Coronary artery (tissue), 2 donors: Measurements from ENCODE around the gene WDPCP.
"Not testable (repeated sequence)": the region's sequence is repeated elsewhere in the genome, so short reads cannot be mapped to it uniquely, and the experiment has no call there.

Experiments used
- DNase-seq: peaks from one replicate; pipeline ENCODE4 v3.0.0-alpha.2; 2017; ENCODE audit warnings: low spot score
- H3K27ac ChIP-seq, 2 donors: fragments of 200-600 bp; sonication (generic); one replicate each; pipeline ENCODE4 v1.5.1; 2016 to 2019
- H3K4me3 ChIP-seq: fragments of 200-600 bp; sonication (generic); 2 replicates; pipeline ENCODE4 v1.5.1; 2016; ENCODE audit warnings: mild to moderate bottlenecking, moderate library complexity
- TF ChIP-seq, protein P1 (sequence below): fragments of 200-600 bp; sonication (generic); IDR thresholded peaks from one replicate; pipeline ENCODE4 v1.5.1; 2019; ENCODE audit warnings: antibody characterized with exemption

WDPCP gene

DNA sequence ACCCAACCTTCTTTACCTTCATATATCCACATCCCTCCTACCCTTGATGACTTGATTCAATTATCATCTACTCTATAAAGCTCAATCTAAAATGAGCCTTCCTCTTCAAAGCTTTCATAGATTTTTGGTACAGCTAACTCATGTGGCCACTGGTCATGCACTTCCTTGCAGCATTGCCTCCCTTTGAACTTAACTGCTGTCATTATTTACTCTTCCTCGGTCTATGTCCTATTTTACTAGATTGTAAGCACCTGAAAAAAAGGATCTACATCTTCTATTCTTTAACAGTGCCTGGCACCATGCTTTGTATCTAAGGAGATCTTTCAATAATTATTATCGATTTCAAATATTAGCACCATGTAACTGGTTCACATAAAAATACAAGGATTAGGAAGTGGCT, 31.1 kb upstream of the WDPCP start:
- no peak overlapping the region for H3K4me3 ChIP-seq
- TF ChIP-seq, protein P1, sequence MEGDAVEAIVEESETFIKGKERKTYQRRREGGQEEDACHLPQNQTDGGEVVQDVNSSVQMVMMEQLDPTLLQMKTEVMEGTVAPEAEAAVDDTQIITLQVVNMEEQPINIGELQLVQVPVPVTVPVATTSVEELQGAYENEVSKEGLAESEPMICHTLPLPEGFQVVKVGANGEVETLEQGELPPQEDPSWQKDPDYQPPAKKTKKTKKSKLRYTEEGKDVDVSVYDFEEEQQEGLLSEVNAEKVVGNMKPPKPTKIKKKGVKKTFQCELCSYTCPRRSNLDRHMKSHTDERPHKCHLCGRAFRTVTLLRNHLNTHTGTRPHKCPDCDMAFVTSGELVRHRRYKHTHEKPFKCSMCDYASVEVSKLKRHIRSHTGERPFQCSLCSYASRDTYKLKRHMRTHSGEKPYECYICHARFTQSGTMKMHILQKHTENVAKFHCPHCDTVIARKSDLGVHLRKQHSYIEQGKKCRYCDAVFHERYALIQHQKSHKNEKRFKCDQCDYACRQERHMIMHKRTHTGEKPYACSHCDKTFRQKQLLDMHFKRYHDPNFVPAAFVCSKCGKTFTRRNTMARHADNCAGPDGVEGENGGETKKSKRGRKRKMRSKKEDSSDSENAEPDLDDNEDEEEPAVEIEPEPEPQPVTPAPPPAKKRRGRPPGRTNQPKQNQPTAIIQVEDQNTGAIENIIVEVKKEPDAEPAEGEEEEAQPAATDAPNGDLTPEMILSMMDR = no peak
- no peak for DNase-seq
- H3K27ac ChIP-seq = no peak overlapping the region

DNA sequence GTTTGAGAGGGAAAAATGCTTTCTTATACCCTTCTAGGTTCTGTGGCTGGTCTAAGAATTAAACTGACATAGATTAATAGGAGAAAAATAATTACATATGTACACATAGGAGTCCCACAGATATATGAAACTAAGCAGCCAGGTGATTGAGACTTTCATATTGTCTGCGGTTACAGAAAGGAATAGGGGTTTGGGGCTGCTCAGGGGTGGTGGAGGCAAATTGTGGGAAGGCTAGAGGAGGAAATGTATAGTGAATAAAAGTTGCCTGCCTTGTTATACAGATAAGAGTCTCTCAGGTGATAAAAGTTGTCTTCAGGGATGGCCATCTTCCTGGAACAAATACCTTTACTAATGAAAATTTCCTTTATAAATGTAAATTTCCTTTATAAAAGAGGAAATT, 29.1 kb upstream of the WDPCP start:
- no peak for DNase-seq
- Histone ChIP-seq H3K4me3 (no peak overlapping the region), H3K27ac (no peak overlapping the region)
- TF ChIP-seq, protein P1 = no peak

DNA sequence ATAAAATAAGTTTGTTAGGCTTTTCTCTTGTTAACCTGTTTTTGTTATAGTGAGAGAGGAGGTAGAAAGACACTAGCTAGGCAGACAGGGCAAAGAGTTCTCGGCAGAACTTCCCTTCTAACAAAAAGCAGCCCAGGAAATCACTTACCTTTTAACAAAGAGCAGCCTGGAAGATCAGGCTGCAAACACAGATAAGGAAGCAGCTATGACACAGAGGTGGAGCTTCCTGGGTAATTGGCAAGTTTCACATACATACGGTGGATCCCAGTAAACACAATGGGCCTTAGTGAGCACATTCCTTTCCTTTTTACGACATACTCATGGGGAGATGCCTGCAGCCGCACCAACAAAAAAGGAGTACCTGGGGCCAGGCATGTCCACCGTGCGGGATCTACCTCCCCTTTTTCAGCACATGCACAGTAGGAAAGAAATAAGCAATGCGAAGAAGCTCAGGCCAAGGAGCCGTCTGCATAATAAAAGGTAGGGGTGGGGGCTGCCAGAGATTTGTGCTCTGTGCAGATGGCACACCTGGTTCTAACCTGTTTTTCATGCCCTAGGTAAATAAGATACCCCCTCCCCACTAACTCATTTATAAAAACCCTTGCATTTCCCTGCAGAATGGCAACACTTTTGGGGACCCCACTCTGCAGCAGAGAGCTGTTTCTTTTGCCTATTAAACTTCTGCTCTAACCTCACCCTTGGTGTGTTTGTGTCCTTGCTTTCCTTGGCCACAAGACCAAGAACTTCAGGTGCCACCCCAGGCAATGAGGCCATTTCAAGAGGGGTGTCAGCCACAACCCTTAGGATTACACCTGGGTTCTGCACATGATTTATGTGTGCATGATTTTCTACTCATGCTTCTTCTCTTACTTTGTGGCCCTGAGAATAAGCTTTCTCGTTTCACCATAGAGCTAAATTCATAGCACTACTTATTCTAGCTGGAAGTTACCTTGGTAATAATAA, 27.0 kb upstream of the WDPCP start:
- no peak for DNase-seq
- no peak overlapping the region for H3K27ac ChIP-seq

DNA sequence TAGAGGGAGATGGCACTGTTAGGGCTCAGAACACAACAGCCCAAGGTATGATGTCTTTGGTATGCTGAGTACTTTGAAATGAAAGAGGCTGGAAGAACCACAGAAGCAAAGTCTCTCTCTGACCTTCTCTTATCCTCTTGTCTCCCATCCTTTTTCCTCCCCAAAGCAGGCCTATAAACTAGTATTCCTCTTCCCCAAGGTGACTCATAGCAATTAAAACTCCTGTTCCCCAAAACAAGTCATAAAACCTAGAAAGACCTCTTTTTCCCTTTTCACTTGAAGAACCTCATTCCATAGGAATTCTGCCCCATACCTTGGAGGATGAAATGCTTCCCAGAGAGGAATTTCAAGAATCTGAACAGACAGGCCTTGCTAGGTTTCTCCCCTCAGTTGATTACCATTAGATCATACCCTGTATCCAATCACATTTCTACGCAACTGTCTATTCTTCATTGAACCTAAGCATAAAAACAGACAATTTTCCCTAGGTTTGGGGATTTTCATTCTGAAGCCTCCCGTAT, 26.2 kb upstream of the WDPCP start:
- TF ChIP-seq, protein P1 = no peak
- no peak overlapping the region for H3K27ac ChIP-seq
- no peak for DNase-seq
- no peak overlapping the region for H3K4me3 ChIP-seq

More for the DNA sequence above, 27.0 kb upstream of the WDPCP start:
- H3K4me3 ChIP-seq = no peak overlapping the region
- TF ChIP-seq, protein P1 = no peak

DNA sequence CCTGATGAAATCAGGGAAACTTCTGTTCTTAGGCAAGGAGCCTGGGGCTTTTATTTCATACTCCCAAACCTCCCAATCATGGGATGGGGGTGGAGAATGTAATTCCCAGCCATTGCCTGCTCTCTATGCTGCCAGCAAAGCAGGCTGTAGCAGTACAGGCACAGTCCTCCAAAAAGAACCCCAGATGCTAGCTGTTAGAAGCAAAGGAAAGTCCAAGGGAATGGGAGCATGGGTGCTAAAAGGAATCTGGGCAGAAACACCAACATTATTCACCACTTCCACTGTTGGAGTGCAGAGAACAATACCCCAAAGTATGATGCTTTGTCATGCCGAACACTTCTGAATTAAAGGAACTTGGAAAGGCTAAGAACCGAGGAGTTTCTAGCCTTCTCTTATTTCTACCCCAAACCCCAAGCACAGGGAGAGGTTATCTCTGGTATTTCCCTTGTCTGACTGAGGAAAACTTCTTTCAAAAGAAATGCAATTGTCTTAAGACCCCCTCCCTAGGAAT, 25.2 kb upstream of the WDPCP start:
- no peak for DNase-seq
- Histone ChIP-seq H3K27ac (no peak overlapping the region), H3K4me3 (no peak overlapping the region)
- TF ChIP-seq, protein P1 = no peak

DNA sequence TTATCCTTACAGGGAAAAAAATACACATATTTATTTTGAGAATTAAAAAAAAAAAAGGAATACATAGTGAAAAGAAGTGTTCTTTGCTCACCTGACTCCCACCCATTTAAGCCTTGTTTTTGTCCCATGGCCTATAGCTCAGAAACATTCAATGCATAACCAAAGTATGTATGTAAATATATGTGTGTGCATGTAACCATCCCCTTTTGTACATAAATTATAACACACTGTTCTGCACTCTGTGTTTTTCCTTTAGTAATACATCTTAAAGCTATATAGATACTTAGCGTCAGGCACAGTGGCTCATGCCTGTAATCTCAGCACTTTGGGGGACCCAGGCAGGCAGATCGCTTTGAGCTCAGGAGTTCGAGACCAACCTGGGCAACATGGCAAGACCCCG, 22.2 kb upstream of the WDPCP start:
- Histone ChIP-seq H3K4me3 (no peak overlapping the region), H3K27ac (no peak overlapping the region)
- TF ChIP-seq, protein P1 = no peak
- no peak for DNase-seq

DNA sequence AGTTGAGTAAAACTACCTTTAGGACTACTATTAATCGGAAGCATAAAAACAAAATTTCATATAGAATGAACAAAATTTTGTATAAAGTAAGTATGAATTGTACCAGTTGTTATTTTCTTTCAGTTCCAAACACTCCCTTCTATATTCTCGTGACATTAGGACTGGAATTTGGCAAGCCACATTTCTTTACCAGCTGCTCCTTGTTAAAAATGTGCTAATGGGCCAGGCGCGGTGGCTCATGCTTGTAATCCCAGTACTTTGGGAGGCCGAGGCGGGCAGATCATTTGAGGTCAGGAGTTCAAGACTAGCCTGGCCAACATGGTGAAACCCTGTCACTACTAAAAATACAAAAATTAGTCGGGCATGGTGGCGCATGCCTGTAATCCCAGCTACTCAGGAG, 20.6 kb upstream of the WDPCP start:
- not testable (repeated sequence) for DNase-seq, H3K4me3 ChIP-seq, H3K27ac ChIP-seq
